Measurements from ENCODE around the gene KIAA0408.
"Not testable (repeated sequence)": the region's sequence is repeated elsewhere in the genome, so short reads cannot be mapped to it uniquely, and the experiment has no call there.

Gene KIAA0408

GRCh38 chr6:127462376-127462775 lies 3.2 kb upstream of the KIAA0408 start:
- no peak for DNase-seq

DNA sequence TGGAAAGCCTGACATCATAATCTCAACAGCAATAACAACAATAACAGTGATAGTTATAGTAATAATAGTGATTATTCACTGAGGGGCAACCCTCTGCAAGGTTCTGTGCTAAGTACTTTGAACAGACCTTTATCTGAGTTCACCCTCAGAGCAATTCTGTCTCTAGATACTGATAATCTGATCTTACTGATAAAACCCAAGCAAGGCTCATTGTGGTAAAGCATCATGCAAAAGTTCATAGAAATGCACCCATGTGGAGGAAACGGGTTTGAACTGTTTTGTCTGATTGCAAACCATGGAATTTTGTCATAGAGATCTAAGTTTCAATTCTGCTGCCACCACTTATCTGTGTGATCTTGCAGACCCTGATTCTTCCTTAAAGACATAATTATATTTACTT lies 1.3 kb upstream of the KIAA0408 start:
- no peak for DNase-seq

DNA sequence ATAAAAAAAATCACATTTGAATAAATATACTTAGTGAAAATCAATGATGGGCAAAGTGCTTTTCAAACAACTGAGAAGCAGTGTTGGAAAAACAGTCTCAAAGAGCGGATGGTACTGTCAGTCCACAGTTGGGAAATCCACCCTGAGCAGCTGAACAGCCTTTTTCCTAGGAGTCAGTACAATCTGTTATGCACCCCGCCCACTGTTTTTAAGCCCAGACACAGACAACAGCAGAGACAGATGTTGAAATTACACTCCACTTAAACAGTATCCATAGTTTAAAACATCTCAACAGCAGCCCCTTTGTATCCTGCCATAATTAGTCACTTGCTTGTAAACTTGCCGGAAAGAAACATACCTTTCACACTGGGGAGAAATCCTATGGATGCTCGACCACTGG lies 372 bp downstream of the KIAA0408 start:
- no peak for DNase-seq

DNA sequence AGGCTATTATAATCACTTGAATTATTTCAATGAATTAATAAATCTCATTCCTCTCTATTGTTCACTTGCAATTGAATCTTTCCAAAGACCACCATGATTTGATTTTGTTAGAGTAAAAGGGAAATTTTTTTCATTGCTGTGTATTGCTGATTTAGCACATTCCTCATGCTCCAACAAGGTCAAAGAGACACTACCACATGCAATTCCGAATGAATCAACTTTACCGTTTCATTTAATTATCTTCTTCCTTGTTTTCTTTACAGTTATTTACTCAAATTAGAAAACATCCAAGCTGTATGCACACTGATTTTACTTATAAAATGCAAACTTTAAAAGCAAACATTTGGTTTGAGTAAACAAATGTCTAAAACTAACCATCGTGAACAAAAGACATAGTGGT lies 967 bp downstream of the KIAA0408 start:
- DNase-seq: no peak

DNA sequence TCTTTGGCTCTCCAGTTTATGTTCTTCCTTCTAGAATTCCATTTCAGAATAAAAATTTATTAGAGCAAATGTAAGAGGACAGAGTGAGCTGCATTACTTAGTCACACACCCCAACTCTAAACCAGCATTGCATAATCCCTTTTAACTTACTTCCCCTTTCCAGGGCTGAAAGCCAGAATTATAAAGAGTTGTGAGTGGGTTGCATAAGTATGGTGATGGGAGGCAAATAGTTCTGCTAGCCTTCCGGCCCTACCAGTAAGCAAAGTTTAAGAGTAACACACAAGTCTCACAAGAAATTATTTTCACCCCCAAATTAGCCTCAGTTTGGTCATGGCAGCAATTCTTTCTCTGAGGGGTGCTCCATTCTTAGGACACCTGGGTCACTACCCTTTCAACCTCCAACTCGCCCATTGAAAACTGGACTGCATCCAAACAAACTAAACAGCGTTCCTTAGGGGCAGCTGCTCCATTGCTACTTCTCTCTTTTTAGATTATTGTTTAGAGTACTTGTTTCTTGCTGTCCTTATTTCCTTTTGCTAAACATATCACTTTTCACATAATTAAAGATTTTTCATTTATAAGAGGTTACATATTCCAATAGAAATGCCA lies 1.6 kb downstream of the KIAA0408 start:
- DNase-seq: no peak

DNA sequence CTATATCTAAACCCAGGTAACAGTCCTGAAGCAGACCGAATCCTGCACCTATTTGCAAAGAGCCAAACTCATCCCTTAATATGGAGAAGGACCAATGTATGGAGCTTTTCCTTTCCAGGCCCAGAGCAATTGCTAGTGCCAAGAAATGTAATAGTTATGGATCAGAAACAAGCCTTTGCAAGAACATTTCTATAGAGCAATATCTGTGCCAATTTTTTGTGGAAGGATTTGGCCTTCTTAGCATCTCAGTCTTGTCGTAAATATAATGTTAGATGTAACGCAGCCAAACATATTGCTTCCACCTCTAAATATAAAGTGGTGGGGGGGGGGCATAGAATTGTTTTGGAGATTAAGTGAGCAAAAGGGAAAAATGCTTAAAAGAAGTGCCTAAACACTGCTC lies 2.7 kb downstream of the KIAA0408 start:
- no peak for DNase-seq

- no peak for DNase-seq
These were observed 5.2 kb downstream of the KIAA0408 start for GRCh38 chr6:127453845-127454619.

GRCh38 chr6:127452803-127453202 lies 6.4 kb downstream of the KIAA0408 start:
- DNase-seq: no peak

DNA sequence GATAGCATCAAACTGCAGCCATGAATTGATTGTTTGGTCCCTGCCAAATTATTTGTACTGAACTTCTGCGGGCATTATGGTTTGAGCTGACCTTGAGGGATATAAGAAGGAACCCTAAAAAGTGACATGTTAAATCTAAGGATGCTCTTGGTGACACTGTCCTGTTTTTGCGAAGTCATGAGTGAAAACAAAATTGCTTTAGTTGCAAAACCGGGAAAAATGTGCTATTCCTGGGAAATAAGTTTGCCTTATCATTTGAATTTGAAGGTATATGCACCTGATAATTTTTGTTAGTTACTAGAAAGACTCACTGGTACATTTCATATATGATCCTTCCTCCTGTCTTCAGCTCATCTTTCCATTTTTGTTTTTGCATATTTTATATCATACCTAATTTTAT lies 7.8 kb downstream of the KIAA0408 start:
- no peak for DNase-seq

DNA sequence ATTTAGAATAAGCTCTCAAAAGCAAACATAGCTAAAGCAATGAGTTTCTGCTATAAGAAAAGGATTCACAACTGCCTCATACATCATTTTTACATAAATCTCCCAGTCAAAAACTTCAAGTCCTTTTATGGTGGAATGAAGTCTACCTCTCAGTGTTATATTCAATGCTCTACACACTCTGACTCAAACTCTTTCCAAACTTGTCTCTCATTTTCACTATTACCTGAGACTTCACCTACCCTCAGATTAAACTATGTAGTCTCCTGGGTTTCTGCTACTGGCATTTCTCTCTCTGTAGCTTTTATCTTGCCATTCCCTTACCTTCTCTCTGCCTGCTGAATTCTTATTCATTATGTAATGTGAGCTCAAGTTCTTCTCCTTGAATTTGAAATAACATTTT lies 11.4 kb downstream of the KIAA0408 start:
- DNase-seq: no peak

- DNase-seq: no peak
These were observed 12.8 kb downstream of the KIAA0408 start for GRCh38 chr6:127446356-127446755.

DNA sequence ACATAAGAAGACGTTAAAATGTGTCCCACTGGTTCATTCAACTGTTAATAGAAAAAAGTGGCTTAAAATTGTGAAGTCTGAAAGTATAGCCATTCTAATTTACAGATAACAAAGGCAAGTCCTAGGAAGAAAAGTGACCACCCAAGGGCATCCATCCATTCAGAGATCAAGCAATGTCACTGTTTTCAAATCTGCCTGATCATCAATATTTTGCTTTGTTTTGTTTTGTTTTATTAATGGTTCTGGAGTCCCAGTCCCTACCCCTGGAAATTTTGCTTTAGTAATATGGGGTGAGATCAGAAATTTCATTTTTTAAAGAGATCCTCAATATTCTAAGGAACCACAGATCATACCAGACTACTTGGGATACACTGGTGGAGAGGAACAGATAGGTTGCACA lies 17.3 kb downstream of the KIAA0408 start:
- DNase-seq: no peak

DNA sequence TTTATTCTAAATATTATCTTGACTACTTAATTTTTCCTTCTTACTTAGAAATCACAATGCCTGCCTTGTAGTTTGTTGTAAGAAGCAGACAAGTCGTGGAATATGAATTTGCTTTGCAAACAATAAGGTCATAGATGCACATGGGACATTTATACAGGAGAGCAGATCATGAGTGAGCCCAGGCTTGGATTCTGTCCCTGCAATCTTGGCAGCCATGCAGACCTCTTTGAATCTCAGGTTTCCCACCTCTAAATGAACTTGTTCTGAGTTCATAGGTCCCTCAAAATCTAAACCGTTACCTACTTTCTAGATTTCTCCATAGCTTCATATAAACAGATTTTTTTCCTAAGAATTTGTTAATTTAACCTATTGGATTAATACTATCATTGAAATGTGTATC lies 19.5 kb downstream of the KIAA0408 start:
- no peak for DNase-seq

DNA sequence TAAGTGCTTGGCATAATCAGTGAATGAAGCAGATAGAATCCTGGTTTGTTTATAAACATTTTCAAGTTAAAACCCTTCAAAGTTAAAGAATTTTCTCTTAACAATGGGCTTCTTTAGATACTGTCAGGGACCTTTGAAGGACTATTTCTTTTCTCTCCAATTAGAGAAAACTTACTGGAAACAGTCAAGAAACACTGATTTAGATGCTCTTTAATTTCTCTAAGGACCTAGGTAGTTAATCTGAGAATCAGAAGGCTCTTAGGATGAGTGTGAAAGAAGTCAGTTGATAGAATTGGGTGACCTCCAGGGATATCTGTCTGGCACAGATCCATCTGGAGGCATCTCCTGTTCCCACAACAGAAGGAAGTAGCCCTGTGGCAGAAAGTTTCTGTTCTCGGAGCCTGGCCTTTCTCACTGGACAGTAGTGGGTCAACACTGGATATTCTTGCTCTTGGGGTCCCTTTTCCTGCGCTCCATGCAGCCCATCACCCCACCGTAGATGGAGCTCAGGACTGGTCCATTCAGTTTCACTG lies 22.5 kb downstream of the KIAA0408 start:
- no peak for DNase-seq

- no peak for DNase-seq
These were observed 23.5 kb downstream of the KIAA0408 start for GRCh38 chr6:127435626-127436220.

GRCh38 chr6:127434651-127435050 lies 24.5 kb downstream of the KIAA0408 start:
- no peak for DNase-seq

GRCh38 chr6:127428562-127428961 lies 30.6 kb downstream of the KIAA0408 start:
- DNase-seq: not testable (repeated sequence)

GRCh38 chr6:127423921-127424320 lies 35.3 kb downstream of the KIAA0408 start:
- no peak for DNase-seq

DNA sequence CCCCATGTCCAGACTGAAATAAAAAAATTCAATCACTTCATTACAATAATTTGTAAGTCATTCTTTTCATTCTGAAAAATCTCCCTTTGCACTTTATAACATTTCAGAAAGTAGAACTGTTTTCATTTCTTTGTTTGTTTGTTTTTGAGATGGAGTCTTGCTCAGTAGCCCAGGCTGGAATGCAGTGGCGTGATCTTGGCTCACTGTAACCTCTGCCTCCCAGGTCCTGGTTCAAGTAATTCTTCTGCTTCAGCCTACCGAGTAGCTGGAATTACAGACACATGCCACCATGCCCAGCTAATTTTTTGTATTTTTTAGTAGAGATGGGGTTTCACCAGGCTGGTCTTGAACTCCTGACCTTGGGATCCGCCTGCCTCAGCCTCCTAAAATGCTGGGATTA lies 38.0 kb downstream of the KIAA0408 start:
- not testable (repeated sequence) for DNase-seq

- DNase-seq: peak; percentile 70
These were observed 38.6 kb downstream of the KIAA0408 start for GRCh38 chr6:127420556-127420955.

GRCh38 chr6:127415096-127415495 lies 44.1 kb downstream of the KIAA0408 start:
- no peak for DNase-seq

DNA sequence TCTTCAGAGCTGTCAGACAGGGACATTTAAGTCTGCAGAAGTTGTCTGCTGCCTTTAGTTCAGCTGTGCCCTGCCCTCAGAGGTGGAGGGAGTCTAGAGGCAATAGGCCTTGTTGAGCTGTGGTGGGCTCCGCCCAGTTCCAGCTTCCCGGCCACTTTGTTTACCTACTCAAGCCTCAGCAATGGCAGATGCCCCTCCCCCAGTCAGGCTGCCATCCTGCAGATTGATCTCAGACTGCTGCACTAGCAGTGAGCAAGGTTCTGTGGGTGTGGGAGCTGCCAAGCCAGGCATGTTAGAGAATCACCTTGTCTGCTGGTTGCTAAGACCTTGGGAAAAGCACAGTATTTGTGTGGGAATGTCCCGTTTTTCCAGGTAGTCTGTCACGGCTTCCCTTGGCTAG lies 46.1 kb downstream of the KIAA0408 start:
- not testable (repeated sequence) for DNase-seq

- not testable (repeated sequence) for DNase-seq
These were observed 47.2 kb downstream of the KIAA0408 start for GRCh38 chr6:127412016-127412415.
